ENCODE data around the gene CD81.

DNA sequence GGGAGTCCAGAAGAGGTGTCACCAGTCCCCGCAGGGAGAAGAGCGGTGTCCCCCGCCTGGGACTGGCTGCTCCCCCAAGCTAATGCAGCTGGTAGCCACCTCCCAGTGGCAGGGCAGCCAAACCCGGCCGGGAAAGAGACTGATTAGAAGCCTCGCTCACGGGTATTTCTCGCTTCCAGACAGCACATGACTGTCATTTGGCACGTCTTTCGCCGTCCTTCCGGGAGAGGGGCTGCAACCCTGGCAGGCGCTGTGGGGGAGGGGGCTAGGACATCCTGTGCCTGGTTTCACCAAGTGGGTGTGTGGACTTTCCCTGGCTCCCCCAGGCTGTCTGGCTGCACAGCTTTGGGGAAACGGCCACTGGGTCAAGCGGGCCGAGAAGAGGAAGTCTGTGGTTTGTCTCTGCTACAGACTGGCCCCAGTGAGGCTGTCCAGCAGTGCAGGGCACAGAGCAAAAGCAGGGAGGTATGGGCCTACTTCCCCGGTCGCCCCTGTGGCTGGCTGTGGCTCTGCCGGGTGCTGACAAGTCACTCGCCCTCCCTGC lies 3.8 kb downstream of the CD81 start:
- TF ChIP-seq, protein P1, sequence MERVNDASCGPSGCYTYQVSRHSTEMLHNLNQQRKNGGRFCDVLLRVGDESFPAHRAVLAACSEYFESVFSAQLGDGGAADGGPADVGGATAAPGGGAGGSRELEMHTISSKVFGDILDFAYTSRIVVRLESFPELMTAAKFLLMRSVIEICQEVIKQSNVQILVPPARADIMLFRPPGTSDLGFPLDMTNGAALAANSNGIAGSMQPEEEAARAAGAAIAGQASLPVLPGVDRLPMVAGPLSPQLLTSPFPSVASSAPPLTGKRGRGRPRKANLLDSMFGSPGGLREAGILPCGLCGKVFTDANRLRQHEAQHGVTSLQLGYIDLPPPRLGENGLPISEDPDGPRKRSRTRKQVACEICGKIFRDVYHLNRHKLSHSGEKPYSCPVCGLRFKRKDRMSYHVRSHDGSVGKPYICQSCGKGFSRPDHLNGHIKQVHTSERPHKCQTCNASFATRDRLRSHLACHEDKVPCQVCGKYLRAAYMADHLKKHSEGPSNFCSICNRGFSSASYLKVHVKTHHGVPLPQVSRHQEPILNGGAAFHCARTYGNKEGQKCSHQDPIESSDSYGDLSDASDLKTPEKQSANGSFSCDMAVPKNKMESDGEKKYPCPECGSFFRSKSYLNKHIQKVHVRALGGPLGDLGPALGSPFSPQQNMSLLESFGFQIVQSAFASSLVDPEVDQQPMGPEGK (CRISPR knock-in tag; IDR thresholded peaks at IDR 0.05; ENCODE audit: borderline replicate concordance): no peak
- no peak for TF ChIP-seq SNAI2 (CRISPR knock-in tag; IDR thresholded peaks at IDR 0.05)
- TF ChIP-seq CREB5 (CRISPR knock-in tag; IDR thresholded peaks at IDR 0.05; ENCODE audit: low read depth): no peak
- no peak for TF ChIP-seq OSR1 (CRISPR knock-in tag; IDR thresholded peaks at IDR 0.05)
- TF ChIP-seq ISL1 (CRISPR knock-in tag; IDR thresholded peaks at IDR 0.05): no peak
- no peak for TF ChIP-seq RARB (CRISPR knock-in tag; IDR thresholded peaks at IDR 0.05)
- TF ChIP-seq GLIS3 (CRISPR knock-in tag; IDR thresholded peaks at IDR 0.05): no peak
- TF ChIP-seq, protein P2, sequence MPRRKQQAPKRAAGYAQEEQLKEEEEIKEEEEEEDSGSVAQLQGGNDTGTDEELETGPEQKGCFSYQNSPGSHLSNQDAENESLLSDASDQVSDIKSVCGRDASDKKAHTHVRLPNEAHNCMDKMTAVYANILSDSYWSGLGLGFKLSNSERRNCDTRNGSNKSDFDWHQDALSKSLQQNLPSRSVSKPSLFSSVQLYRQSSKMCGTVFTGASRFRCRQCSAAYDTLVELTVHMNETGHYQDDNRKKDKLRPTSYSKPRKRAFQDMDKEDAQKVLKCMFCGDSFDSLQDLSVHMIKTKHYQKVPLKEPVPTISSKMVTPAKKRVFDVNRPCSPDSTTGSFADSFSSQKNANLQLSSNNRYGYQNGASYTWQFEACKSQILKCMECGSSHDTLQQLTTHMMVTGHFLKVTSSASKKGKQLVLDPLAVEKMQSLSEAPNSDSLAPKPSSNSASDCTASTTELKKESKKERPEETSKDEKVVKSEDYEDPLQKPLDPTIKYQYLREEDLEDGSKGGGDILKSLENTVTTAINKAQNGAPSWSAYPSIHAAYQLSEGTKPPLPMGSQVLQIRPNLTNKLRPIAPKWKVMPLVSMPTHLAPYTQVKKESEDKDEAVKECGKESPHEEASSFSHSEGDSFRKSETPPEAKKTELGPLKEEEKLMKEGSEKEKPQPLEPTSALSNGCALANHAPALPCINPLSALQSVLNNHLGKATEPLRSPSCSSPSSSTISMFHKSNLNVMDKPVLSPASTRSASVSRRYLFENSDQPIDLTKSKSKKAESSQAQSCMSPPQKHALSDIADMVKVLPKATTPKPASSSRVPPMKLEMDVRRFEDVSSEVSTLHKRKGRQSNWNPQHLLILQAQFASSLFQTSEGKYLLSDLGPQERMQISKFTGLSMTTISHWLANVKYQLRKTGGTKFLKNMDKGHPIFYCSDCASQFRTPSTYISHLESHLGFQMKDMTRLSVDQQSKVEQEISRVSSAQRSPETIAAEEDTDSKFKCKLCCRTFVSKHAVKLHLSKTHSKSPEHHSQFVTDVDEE (CRISPR knock-in tag; IDR thresholded peaks at IDR 0.05): no peak
